SK-N-SH (cell line): Measurements from ENCODE around the gene STK17B. TPM values are rescaled to one million over a fixed set of nuclear protein-coding genes. Genes with fewer than 3 reads are reported as not detected.

Experiments used
- CTCF ChIA-PET: fragments of 300-600, 350-600 bp; formaldehyde crosslinking; extraction: SDS; loops from one replicate; lab custom pipeline; 2021; lab: Yijun Ruan, JAX
- POLR2A ChIA-PET: fragments of 350-600 bp; sonication (Branson Sonifier 250); formaldehyde crosslinking; extraction: SDS; loops from one replicate; lab custom pipeline; 2020; ENCODE audit warnings: antibody characterized with exemption, inconsistent platforms; lab: Yijun Ruan, JAX
- DNase-seq: peaks from one replicate; pipeline ENCODE4 v3.0.0; 2012
- H2AFZ ChIP-seq: fragments of 200-600 bp; sonication (generic); 2 replicates; pipeline ENCODE4 v1.8.1; 2016; ENCODE audit warnings: antibody characterized with exemption, mild to moderate bottlenecking, low read depth
- H3F3A ChIP-seq: fragments of 200-600 bp; sonication (generic); replicated peaks from 2 replicates; pipeline ENCODE3; 2016; ENCODE audit warnings: antibody characterized with exemption, mild to moderate bottlenecking; ENCODE audit not compliant: insufficient read depth
- H3K27ac ChIP-seq, 2 experiments: fragments of 200-500 bp in 1 of 2; fragments of 200-600 bp in 1 of 2; sonication (Bioruptor generic) in 1 of 2; sonication (generic), shearing (Covaris generic) in 1 of 2; 2 replicates each; pipeline versions ENCODE4 v1.5.1 to v1.6.1; 2014 to 2016; ENCODE audit warnings: low read depth in 2 of 2, inconsistent platforms in 1 of 2, low read length in 1 of 2, mild to moderate bottlenecking in 1 of 2, mixed read lengths in 1 of 2
- H3K27me3 ChIP-seq: fragments of 200-600 bp; sonication (generic), shearing (Covaris generic); 2 replicates; pipeline ENCODE4 v1.6.1; 2016; ENCODE audit warnings: mixed run types; ENCODE audit not compliant: insufficient read depth
- H3K36me3 ChIP-seq, 2 experiments: fragments of 200-500 bp in 1 of 2; fragments of 200-600 bp in 1 of 2; sonication (Bioruptor generic) in 1 of 2; sonication (generic) in 1 of 2; replicated peaks in 1 of 2; 2 replicates each; pipeline versions ENCODE3 to v1.5.1; 2014 to 2016; ENCODE audit warnings: low read length in 1 of 2, mild to moderate bottlenecking in 1 of 2; ENCODE audit not compliant: insufficient read depth in 2 of 2, control insufficient read depth in 1 of 2
- H3K4me1 ChIP-seq, 2 experiments: fragments of 200-500 bp in 1 of 2; fragments of 200-600 bp in 1 of 2; sonication (Bioruptor generic) in 1 of 2; sonication (generic), shearing (Covaris generic) in 1 of 2; 2 replicates each; pipeline versions ENCODE4 v1.5.1 to v1.6.1; 2014 to 2016; ENCODE audit warnings: low read depth in 1 of 2, low read length in 1 of 2, mixed run types in 1 of 2; ENCODE audit not compliant: insufficient read depth in 2 of 2, control insufficient read depth in 1 of 2
- H3K4me2 ChIP-seq: fragments of 200-600 bp; sonication (generic), shearing (Covaris generic); 2 replicates; pipeline ENCODE4 v1.6.1; 2017; ENCODE audit warnings: mixed run types
- H3K4me3 ChIP-seq, 2 experiments: fragments of 200-500 bp in 1 of 2; fragments of 200-600 bp in 1 of 2; sonication (Bioruptor generic) in 1 of 2; sonication (generic), shearing (Covaris generic) in 1 of 2; 2 replicates each; pipeline versions ENCODE4 v1.5.1 to v1.8.1; 2014 to 2016; ENCODE audit warnings: low read depth in 2 of 2, inconsistent platforms in 1 of 2, low read length in 1 of 2, mild to moderate bottlenecking in 1 of 2, mixed read lengths in 1 of 2, moderate library complexity in 1 of 2
- H3K79me2 ChIP-seq: fragments of 200-600 bp; sonication (generic); 2 replicates; pipeline ENCODE4 v1.8.1; 2017; ENCODE audit warnings: mild to moderate bottlenecking; ENCODE audit not compliant: insufficient read depth
- H3K9ac ChIP-seq: fragments of 200-600 bp; sonication (generic); 2 replicates; pipeline ENCODE4 v1.6.1; 2017; ENCODE audit warnings: mixed run types
- H3K9me2 ChIP-seq: fragments of 200-600 bp; sonication (generic); 2 replicates; pipeline ENCODE4 v1.6.1; 2017; ENCODE audit warnings: mixed run types
- H3K9me3 ChIP-seq: fragments of 200-600 bp; sonication (generic); 2 replicates; pipeline ENCODE4 v1.6.1; 2017; ENCODE audit warnings: mixed run types, mild to moderate bottlenecking, moderate library complexity
- H4K20me1 ChIP-seq: fragments of 200-600 bp; sonication (generic); 2 replicates; pipeline ENCODE4 v1.6.1; 2017; ENCODE audit warnings: mild to moderate bottlenecking, mixed run types; ENCODE audit not compliant: insufficient read depth
- CHD2 ChIP-seq: fragments of 150-350 bp; IDR thresholded peaks from 2 replicates; pipeline ENCODE4 v1.6.1; 2018; ENCODE audit warnings: low read length; ENCODE audit not compliant: partially characterized antibody
- CTCF ChIP-seq: fragments of 200-600 bp; sonication (generic); IDR thresholded peaks from 2 replicates; pipeline ENCODE4 v1.6.1; 2017; ENCODE audit warnings: antibody characterized with exemption, mild to moderate bottlenecking, moderate library complexity
- ELF1 ChIP-seq: IDR thresholded peaks from 2 replicates; pipeline ENCODE4 v1.4.0; 2012
- EP300 ChIP-seq, 2 experiments: IDR thresholded peaks; 2 replicates each; pipeline versions ENCODE4 v1.4.0 to v1.6.1; 2012; ENCODE audit warnings: borderline replicate concordance in 1 of 2, low read depth in 1 of 2, low read length in 1 of 2
- GATA2 ChIP-seq: sonication (generic); formaldehyde crosslinking; IDR thresholded peaks from 2 replicates; pipeline ENCODE4 v1.5.0; 2020; ENCODE audit warnings: mild to moderate bottlenecking, missing genetic modification reagents
- RCOR1 ChIP-seq: fragments of 150-350 bp; IDR thresholded peaks from 2 replicates; pipeline ENCODE4 v1.6.1; 2017; ENCODE audit warnings: antibody characterized with exemption, low read length
- TAF1 ChIP-seq: IDR thresholded peaks from 2 replicates; pipeline ENCODE4 v1.6.1; 2012; ENCODE audit warnings: low read depth, mild to moderate bottlenecking, low read length, moderate library complexity, borderline replicate concordance
- TEAD4 ChIP-seq: IDR thresholded peaks from 2 replicates; pipeline ENCODE4 v1.4.0; 2012; ENCODE audit warnings: mild to moderate bottlenecking, borderline replicate concordance; ENCODE audit not compliant: insufficient read depth
- USF1 ChIP-seq: IDR thresholded peaks from 2 replicates; pipeline ENCODE4 v1.4.0; 2012; ENCODE audit warnings: low read depth, borderline replicate concordance
- USF2 ChIP-seq: fragments of 150-350 bp; IDR thresholded peaks from 2 replicates; pipeline ENCODE4 v1.6.1; 2017; ENCODE audit warnings: antibody characterized with exemption, low read length, low read depth, borderline replicate concordance
- ZBTB33 ChIP-seq: IDR thresholded peaks from 2 replicates; pipeline ENCODE4 v1.4.0; 2012; ENCODE audit warnings: low read depth, borderline replicate concordance
- WGBS: methylation state at CpG from one replicate; pipeline ENCODE4 v1.1.6; 2017; ENCODE audit warnings: low lambda C conversion rate; 5-methylcytosine and 5-hydroxymethylcytosine counted together
- polyA plus RNA-seq, 3 experiments: library from polyadenylated mRNA; depleted of rRNA; stranded (reverse); fragments of >200 nt; gene quantifications; 2 replicates each; pipeline ENCODE4 v1.2.3, GENCODE V29; 2012

The STK17B gene
- polyA plus RNA-seq, 1 of the 3 experiments (the other 2 are of a cell fraction), result 5.1 TPM

GRCh38 chr2:196165016-196165415, 6.4 kb downstream of the STK17B start (continued):
- no peak for TF ChIP-seq ZBTB33
- no peak for TF ChIP-seq TAF1

GRCh38 chr2:196163285-196163684, 8.1 kb downstream of the STK17B start:
- Histone ChIP-seq H3K9me3 (no peaks in the 10 kb centered on the region), H3K27me3 (no peaks in the 10 kb centered on the region), H3K36me3 (peaks cover 7 to 55% of the 10 kb centered on the region in 2 experiments), H3F3A (peaks cover 36% of the 10 kb centered on the region), H3K4me2 (no peak overlapping the region), H3K9me2 (no peaks in the 10 kb centered on the region), H3K79me2 (peaks cover 99% of the 10 kb centered on the region), H4K20me1 (peaks cover 11% of the 10 kb centered on the region; the same call in 1 of the 2 replicates), H3K27ac (no peak overlapping the region), H3K4me1 (peaks cover 2 to 40% of the 10 kb centered on the region in 2 experiments; a peak in 3 of 4 replicates), H3K4me3 (no peak overlapping the region), H3K9ac (no peak overlapping the region), H2AFZ (no peak overlapping the region)
- POLR2A ChIA-PET, result no interaction called here
- no peak for DNase-seq
- CTCF ChIA-PET, result interaction anchor here (1.3 kb wide), 1 partner anchor 95 kb away, joined by 3 read pairs; the partner anchor contains the start of gene DNAH7
- WGBS, result 85% methylated on average over 4 of the region's 4 CpGs
- TF ChIP-seq EP300 (IDR thresholded peaks at IDR 0.05; ENCODE audit: borderline replicate concordance in 1 of 2, low read depth in 1 of 2, low read length in 1 of 2), result no peak
- TF ChIP-seq CTCF, result peak; percentile 33
- no peak for TF ChIP-seq RCOR1
- TF ChIP-seq GATA2 (CRISPR knock-in tag), result no peak
- no peak for TF ChIP-seq TEAD4

GRCh38 chr2:196162586-196163175, 8.7 kb downstream of the STK17B start:
- Histone ChIP-seq H3F3A (peaks cover 32% of the 10 kb centered on the region), H2AFZ (no peak overlapping the region), H3K9me3 (no peaks in the 10 kb centered on the region), H3K79me2 (peaks cover 99% of the 10 kb centered on the region), H4K20me1 (peaks cover 11% of the 10 kb centered on the region; the same call in 1 of the 2 replicates), H3K27ac (0 out of 4 replicates have a peak overlapping the region, but pooled peaks of 1 of the 2 experiments have one; percentile 15), H3K4me2 (no peak overlapping the region), H3K27me3 (no peaks in the 10 kb centered on the region), H3K4me1 (peaks cover 0 to 34% of the 10 kb centered on the region in 2 experiments; a peak in 2 of 4 replicates), H3K36me3 (peaks cover 7 to 59% of the 10 kb centered on the region in 2 experiments), H3K4me3 (no peak overlapping the region), H3K9me2 (no peaks in the 10 kb centered on the region), H3K9ac (no peak overlapping the region)
- ChIA-PET CTCF (interaction anchor here (1.3 kb wide), 1 partner anchor 94 kb away, joined by 3 read pairs; the partner anchor contains the start of gene DNAH7), POLR2A (no interaction called here)
- 98% methylated on average over 6 of the region's 6 CpGs for WGBS
- DNase-seq, result no peak
- TF ChIP-seq USF2 (no peak), ELF1 (no peak), CHD2 (no peak), USF1 (no peak)
